ENCODE measurements around the gene DEXI.
"Not testable (repeated sequence)": the region's sequence is repeated elsewhere in the genome, so short reads cannot be mapped to it uniquely, and the experiment has no call there.

DEXI gene

DNA sequence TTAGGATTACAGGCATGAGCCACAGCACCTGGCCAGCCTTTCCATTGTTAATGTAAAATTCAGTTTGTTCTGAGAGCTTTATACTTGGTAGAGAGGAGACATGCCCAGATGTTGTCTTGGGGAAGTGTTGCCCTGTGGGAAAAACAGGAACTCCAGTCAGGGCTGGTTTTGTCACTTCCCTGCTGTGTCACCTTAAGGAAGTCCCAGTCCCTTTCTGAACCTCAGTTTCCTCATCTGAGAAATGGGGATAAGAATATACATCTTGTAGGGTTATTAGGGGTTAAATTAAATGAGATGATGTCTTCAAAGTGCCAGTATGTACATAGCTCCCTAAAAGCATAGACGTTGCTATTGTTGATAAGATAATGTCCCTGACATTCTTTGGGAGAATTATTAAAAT lies 27.3 kb upstream of the DEXI start:
- no peak for DNase-seq (ENCODE audit: low read depth in 1 of 2, low spot score in 1 of 2)

DNA sequence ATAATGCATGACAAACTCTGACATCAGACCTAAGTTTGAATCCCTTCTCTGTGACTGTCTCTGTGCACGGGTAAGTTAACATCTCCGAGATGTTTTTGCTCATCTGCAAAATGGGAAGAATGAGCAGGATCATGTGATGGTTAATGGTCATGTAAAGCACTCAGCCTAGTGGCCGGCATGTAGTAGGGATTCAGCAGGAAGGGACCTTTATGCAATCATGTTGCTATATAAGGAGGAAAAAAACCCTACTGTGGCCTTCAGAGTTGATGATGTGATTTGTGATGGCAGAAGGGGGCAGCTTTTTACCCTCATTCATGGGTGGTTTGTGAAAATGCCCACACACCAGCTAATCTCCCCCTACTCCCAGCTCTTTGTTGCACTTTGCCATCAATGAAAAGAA lies 26.2 kb upstream of the DEXI start:
- DNase-seq (ENCODE audit: low read depth in 1 of 2, low spot score in 1 of 2): no peak

DNA sequence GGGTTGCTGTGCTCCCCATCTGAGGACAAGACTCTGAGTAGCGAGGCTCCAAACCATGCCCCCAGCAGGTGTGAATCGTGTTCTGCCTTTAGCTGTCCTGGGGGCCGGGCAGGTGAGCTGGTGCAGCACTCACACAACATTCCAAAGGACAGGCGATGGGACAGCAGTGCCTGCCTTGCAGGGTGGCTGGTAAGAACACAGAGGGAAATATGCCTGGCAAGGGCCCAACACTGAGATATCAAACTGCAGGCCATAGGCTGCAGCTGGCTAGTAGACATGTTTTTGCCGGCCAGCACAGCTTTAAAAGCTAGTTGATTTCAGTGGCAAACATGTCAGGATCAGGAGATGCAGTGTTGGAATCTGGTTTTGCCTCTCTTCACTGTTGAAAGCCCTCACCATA lies 25.7 kb upstream of the DEXI start:
- no peak for DNase-seq (ENCODE audit: low read depth in 1 of 2, low spot score in 1 of 2)

DNA sequence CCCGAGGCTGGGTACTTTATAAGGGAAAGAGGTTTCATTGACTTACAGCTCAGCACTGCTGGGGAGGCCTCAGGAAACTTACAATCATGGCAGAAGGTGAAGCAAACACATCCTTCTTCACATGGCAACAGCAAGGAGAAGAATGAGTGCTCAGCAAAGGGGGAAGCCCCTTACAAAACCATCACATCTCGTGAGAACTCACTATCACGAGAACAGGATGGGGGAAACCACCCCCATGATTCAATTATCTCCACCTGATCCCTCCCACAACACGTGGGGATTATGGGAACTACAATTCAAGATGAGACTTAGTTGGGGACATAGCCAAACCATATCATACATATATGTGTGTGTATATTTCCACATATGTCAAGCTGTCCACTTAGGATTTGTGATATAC lies 24.3 kb upstream of the DEXI start:
- DNase-seq (ENCODE audit: low read depth in 1 of 2, low spot score in 1 of 2): not testable (repeated sequence)

DNA sequence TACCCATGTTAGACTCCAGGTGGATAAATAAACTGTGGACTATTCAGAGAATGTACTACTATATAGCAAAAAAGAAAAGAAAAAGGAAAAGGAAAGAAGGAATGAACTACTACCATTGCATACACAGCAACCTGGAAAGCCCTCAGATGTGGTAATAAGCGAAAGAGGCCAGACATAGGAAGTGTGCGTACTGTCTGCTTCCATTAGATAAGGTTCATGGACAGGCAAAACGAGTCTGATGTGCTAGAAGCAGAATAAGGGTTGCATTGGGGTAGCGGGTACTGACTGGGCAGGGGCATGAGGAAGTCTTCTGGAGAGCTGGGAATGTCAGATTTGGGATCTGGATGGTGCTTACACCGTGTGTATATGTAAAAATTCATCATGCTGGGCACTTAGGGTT lies 23.9 kb upstream of the DEXI start:
- no peak for DNase-seq (ENCODE audit: low read depth in 1 of 2, low spot score in 1 of 2)

DNA sequence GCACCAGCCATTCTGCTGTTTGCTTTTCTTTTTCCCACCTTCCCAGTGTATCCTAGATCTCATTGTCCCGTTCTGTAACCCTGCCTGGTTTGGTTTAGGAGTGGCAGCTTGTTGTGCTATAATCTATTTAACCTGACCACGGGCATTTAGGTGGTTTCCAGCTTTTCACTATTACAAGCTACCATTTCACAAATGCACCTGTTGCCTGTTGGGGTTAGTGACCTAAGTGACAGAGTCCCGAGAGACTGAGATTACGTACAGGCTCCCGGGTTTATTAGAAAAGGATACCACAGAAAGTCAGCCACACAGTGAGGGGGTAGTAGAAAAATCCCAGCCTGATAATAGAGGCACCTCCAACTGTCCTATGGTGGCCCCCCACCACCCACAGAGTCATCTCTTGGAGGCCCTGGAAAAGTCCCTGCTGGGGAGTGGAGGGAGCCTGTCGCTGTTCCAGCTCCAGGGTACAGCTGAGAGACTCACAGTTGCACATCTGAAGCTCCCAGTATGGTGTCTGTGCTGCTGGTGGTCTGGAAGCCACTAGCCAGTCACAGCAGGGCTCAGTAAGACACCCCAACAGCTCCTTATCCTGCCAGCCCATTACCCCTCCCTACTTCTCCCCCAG lies 23.3 kb upstream of the DEXI start:
- DNase-seq (ENCODE audit: low read depth in 1 of 2, low spot score in 1 of 2): no peak

DNA sequence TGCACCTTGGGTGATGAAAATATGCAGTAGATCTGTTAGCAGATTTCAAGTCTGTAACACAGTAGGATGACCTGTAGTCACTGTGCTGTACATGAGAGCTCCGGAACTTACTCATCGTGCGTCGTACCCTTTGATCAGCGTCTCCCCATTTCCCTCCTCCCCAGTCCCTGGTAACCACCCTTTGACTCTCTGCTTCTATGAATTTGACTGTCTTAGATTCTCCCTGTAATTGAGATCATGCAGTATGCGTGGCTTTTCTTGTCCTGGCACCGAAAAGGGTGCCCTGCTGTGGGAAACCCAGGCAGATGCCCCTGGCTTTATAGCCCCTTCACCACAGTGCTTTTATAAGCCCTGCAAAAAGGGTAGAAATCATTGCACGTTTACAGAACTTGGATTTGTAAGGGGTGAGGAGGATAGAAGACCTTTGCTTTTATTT lies 22.6 kb upstream of the DEXI start:
- peak in 1 of 2 donors; percentile 49 for DNase-seq (ENCODE audit: low read depth in 1 of 2, low spot score in 1 of 2)

DNA sequence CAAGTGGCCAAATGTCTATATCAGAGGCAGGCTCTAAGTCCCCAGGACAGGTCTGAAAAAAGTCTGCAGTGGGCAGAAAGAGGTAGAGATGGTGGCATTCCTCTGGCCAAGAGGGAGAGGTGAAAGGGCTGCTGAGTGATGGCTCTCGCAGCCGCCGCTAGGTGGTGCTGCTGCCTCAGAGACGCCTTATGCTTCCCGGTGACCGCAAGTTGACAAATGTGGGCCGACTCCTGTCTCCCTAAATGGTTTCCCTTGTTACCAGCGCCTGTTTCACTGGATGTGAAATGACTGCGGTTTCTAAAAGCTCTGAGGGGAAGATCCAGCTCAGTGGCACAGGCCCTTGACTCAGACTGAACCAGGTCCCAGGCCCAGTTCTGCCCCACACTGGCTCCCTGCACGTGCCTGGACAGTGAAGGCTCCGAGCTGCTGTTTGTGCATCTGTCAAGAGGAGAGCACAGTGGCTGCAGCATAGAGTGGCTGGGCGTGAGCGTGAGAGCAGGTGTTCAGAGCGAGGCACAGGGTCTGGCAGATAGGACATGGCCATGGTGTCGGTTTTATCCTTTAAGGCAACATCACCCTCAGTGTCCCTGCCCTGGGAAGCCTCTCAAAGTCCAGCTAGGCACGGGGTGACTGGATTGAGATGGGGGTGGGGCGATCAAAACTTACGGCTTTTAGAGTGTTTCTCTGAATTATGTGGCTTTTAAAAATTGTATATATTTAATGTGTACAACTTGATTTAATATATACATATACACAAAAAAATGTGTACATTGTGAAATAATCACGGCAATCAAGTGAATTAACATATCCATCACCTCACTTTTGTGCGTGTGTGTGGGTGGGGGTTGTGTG lies 22.0 kb upstream of the DEXI start:
- peak; percentile 67 to 70 for DNase-seq (ENCODE audit: low read depth in 1 of 2, low spot score in 1 of 2)

DNA sequence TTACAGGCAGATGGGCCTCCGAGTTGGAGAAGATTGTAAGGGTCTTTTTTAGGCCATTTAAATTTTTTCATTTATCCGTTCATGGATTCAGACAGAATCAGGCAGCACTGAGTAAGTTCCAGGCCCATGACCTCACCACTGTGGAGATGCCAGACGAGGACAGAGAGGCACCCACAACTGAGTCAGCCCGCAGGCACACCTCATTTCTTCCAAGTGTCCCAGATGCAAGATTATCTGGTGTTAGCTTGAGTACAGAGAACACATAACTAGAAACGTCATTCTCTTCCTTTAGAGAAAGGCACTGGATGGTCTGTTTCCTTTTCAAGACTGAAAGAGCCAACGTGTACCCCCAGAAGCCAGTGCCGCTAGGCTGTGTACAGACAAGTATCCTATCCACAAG lies 19.0 kb upstream of the DEXI start:
- no peak for DNase-seq (ENCODE audit: low read depth in 1 of 2, low spot score in 1 of 2)

DNA sequence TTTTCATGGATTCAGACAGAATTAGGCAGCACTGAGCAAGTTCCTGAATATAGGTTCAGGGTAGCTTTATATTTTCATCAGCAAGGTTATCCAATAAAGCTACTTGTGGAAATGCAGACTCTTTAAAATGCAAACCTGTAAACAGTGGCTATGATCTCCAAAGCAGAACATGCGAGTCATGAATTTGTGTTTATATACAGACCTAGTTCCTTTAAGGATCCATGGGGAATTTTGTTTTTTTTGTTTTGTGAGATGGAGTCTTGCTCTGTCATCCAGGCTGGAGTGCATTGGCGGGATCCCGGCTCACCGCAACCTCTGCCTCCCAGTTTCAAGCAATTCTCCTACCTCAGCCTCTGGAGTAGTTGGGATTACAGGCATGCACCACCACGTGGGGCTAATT lies 16.9 kb upstream of the DEXI start:
- no peak for DNase-seq (ENCODE audit: low read depth in 1 of 2, low spot score in 1 of 2)

DNA sequence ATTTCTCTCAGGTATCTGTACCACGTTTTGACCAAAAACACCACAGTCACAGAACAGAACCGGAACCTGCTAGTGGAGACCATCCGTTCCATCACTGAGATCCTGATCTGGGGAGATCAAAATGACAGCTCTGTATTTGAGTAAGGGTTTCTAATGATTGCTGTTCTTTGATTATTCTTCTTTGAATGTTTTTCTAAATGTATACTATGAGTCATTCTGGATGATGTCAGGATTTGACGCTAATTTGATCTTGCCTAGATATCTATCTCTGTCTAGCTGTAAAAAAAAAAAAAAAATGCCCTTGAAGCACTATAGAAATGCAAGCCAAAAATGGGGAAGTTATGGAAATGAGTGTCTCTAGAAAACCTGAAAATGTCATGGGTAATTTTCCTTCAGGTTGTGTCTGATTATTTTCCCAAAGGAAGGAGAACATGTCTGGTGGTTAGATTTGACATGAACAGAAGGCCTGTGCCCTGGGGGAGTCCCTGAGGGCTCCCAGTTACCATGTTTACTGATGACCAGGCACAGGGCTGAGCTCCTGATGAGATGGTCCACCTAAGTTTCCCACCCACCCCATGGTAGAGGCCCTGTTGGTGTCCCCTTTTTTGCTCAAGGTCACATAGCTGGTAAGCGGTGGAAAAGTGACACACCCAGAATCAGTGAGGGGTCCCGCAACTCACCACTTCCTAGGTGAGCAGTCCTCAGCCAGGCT lies 15.7 kb upstream of the DEXI start:
- no peak for DNase-seq (ENCODE audit: low read depth in 1 of 2, low spot score in 1 of 2)

DNA sequence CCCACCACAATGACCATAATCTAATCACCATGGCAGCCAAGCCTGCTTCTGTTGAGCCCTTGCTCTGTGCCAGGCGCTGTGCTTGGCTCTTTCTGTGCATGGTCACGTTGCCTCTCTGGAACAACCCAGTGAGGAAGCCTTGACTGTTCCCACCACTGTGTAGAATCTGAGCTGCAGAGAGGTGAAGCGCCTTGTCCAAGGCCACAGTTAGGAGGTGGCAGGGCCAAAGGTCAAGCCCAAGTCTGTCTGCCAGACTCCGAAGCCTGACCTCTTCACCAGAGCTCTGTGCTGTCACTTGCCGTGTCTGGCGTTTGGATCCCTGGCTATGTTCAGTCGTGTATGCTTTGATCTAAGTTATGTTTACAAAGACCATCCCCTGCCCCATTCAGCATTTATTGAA lies 12.6 kb upstream of the DEXI start:
- DNase-seq (ENCODE audit: low read depth in 1 of 2, low spot score in 1 of 2): no peak

DNA sequence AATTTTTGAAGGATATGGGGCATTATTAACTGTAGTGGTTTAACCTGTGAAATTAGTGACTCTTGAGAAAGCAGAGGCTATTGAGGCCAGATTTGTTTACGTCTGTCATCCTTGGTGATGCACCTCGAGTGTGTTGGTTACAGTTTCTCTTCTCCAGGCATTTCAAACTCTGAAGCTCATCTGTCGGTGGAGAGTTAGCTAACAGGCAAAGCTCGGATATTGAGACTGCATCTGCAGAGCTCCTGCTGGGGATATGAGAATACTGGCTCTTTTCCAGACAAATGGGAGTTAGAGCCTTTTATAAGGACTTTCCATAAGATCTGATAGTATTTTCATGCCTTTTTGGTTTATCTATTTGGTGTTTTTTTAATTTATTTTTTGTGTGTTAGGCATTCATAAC lies 8.8 kb upstream of the DEXI start:
- no peak for DNase-seq (ENCODE audit: low read depth in 1 of 2, low spot score in 1 of 2)

DNA sequence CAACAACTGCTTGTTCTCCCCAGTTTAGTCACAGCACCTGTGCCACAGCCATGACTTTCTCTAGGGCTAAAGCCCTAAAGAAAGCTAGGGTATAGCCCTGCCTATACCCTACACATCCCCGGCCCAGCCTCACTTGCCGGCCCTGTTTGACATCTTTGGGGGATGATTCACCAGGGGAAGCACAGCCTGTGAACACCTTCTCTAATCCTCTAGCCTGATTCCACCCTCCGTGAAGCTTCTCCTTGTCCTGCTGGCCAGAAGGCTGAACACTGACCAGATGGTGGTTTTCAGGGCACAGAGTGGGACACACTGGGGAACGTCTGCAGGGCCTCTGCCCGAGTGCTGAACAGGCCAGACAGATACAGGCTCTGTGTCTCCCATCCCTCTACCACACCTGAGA lies 8.1 kb upstream of the DEXI start:
- DNase-seq (ENCODE audit: low read depth in 1 of 2, low spot score in 1 of 2): no peak

DNA sequence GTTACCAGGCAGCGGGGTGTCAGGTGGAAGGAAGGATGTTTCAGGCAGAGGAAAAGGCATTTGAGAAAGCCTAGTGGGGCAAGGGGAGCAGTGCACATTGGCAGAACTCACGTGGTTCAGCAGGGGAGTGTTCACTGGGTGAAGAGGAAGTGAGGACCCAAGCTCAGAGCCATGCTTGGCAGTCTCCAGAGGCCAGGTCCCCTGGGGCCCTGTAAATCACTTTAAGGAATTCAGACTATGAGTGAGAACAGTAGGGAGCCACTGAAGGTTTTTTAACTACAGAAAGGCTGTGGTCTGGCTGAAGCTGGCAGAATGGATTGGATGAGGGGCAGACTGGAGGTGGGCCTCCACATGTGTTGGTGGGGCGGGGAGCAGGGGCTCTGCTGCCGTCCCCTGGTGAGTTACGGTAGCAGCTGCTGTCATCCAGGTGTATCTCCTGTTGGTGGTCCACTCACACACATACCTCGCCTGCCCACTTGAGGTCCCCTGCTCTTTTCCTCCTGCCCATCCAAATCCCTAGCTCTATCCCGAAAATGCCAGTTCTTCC lies 7.2 kb upstream of the DEXI start:
- no peak for DNase-seq (ENCODE audit: low read depth in 1 of 2, low spot score in 1 of 2)

DNA sequence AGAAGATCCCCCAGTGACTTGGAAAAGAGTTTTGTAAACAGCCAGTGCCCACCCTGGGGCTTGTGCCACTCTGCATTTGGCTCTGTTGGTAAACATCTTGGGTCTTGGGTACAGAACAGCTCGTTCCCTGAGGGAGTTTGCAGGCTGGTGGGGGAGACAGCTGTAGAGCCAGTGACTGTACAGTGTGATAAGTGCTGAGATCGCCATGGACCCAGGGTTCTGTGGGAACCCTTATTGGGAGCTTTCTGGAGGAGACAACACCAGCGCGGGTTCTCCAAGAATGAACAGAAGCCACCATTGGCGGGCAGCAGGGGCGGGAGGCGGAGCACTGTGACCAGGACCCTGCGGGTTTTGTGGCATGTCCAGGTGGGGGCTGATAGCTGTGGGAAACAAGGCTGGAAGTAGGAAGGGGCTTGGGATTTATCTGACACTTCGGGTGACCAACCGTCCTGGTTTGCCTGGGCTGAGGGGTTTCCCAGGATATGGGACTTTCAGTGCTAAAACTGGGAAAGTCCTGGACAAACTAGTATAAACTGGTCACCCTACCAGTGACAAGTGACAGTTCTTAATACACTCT lies 5.0 kb upstream of the DEXI start:
- no peak for DNase-seq (ENCODE audit: low read depth in 1 of 2, low spot score in 1 of 2)

DNA sequence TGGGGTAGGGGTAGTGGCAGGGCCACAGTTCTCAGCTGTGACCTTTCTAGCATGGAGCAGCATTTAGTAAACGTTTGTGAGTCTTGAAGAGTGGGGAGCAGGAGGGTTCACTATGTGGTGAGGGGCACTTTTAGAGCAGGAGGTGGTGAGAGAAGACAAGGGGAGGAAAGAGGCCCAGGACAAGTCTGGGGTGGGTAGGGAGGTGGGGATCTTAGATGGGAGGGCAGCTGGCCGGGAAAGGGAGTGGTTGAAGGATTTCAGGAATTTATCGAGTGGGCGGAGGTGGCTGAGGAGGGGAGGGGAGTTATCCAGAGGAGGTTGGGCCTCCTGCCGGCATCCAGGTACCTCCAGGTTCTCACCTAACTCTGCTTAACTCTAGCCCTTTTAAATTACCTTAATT lies 4.0 kb upstream of the DEXI start:
- DNase-seq (ENCODE audit: low read depth in 1 of 2, low spot score in 1 of 2): no peak

DNA sequence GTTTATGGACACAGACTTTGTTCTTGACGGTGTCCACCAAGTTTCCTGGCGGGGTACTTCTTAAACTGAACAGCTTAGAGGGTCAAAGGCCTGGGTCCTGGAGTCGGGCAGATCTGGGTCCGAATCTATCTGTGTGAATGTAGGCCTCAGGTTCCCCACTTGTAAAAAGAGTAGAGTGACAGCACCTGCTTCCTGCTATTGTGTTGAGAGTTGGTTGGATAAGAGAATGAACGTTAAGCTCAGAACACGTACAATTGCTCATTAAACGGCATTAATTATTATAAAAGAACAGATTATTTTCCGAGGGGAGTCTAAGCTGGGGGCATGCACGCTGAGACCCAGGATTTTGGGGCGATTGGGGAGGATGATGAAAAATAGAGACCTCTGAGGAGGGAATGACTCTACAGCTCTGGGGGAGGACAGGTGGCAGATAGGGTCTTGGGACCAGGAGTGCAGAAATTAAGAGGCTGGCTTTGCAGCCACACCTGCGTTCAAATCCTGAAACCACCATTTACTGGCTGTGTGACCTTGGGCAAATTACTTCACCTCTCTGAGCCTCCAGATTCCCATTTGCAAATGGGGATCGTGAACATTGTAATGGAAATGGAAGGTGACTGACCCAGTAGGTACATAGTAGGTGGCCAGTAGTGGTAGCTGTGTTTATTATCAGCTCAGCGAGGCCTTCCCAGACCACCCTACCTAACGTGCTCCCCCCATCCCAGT lies 3.0 kb upstream of the DEXI start:
- no peak for DNase-seq (ENCODE audit: low read depth in 1 of 2, low spot score in 1 of 2)

DNA sequence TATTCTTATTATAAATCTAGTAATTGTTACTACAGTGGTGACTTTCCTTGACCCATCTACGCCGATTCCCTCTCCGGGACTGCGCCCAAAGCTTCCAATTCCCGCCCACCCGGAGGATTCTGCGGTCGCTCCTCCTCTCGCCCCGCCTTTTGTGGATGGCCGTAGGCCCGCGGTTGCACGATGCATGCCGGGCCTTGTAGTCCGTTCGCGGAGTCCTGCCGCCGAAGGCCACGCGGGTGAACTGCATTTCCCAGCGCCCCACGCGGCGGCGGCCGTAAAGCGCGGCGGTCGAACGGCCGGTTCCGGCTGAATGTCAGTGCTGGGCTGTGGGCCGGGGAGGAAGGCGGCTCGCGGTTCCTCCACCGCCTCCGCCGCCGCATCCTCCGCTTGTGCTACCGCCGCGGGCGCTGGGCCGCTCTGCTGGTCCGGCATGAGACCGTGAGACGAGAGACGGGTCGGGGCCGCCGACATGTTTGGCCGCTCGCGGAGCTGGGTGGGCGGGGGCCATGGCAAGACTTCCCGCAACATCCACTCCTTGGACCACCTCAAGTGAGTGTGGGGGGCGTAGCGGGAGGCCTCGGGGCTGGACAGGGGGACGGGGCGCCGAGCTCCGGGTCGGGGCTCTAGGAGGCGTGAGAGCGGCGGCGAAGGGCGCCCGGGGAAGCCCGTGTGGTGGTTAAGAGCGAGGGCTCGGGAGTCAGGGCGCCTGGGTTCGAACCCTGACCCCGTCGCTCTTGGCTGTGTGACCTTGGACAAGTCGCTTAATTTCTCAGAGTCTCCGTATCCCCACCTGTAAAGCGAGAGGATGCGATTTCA lies 2.2 kb upstream of the DEXI start, which contains the start of gene CLEC16A:
CLEC16A (plus strand) TSS at position 316 of the 816 bp plus-strand sequence; CDS start at position 470, 154 bp downstream.
- DNase-seq (ENCODE audit: low read depth in 1 of 2, low spot score in 1 of 2): peak; percentile 93 to 94

DNA sequence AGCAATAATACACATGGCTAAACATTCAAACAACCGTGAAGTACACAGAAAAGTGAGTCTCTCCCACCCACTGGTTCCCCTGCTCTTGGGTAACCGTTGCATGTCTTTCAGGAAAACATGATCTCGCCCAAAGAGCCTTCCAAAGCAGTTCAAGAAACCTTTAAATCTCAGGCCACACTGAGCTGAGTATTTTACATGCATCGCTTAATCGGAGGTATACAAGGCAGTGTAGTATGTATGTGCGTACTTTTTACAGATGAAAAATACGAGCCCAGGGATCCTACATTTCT lies 741 bp upstream of the DEXI start:
- no peak for DNase-seq (ENCODE audit: low read depth in 1 of 2, low spot score in 1 of 2)

Measured in activated T-helper 1 cell treated with anti-CD3 and anti-CD28 coated beads, Interleukin-2, amount 50 U/mL, for 16 hours (primary cell).